ENCODE measurements around the gene C14orf39. TPM values are rescaled to one million over a fixed set of nuclear protein-coding genes. Genes with fewer than 3 reads are reported as not detected.
"Not testable (repeated sequence)": the region's sequence is repeated elsewhere in the genome, so short reads cannot be mapped to it uniquely, and the experiment has no call there.

The C14orf39 gene
- total and polyA plus RNA-seq, 5 donors from 2014 or later = not detected

DNA sequence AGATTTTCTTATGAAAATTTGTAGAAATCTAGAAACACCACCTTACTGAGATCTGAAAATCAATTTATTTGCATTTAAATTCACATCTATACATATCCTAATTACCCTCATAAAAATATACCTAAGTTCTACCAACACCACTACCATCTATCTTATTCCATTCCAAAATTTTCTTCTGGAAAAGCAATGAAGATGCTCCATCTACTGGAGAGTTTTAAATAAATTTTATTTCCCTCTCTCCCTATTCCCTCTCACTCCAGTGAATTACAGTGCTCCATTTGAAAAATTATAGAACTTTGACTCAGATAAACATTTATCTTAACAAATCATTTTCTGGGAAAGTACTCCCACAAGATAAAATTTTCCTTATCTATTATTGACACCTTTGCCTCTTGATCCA lies 2.3 kb upstream of the C14orf39 start:
- H3K27me3 ChIP-seq (ENCODE audit: control insufficient read depth, insufficient read depth, low read length) = peaks cover 29% of the 10 kb centered on the region
- H3K27ac Mint-ChIP-seq = no peak overlapping the region
- ATAC-seq (ENCODE audit: low read depth in 2 of 2) (no peak), DNase-seq (no peak)
- H3K9me3 Mint-ChIP-seq = peaks cover 0 to 6% (median 1%) of the 10 kb centered on the region in 7 donors
- peaks cover 6% of the 10 kb centered on the region for H3K4me1 ChIP-seq (ENCODE audit: control insufficient read depth, insufficient read depth, low read length, poor library complexity, severe bottlenecking)
- no peak overlapping the region for H3K4me3 ChIP-seq (ENCODE audit: low read depth, low read length)
- no peak overlapping the region for H3K27ac ChIP-seq (ENCODE audit: insufficient read depth, low read length, poor library complexity, severe bottlenecking)
- no peaks in the 10 kb centered on the region for H3K9me3 ChIP-seq (ENCODE audit: control insufficient read depth in 2 of 2, low read length in 2 of 2)
- no peak overlapping the region for H3K4me3 Mint-ChIP-seq
- H3K36me3 ChIP-seq (ENCODE audit: control insufficient read depth, insufficient read depth, low read length) = no peaks in the 10 kb centered on the region
- no peaks in the 10 kb centered on the region for H3K36me3 Mint-ChIP-seq
- H3K4me1 Mint-ChIP-seq = peaks cover 0 to 5% (median 1%) of the 10 kb centered on the region in 4 donors
- H3K27me3 Mint-ChIP-seq = peaks cover 23% of the 10 kb centered on the region

- DNase-seq (no peak), ATAC-seq (ENCODE audit: low read depth in 2 of 2) (no peak)
- no peaks in the 10 kb centered on the region for H3K9me3 ChIP-seq (ENCODE audit: control insufficient read depth in 2 of 2, low read length in 2 of 2)
- H3K36me3 ChIP-seq (ENCODE audit: control insufficient read depth, insufficient read depth, low read length) = no peaks in the 10 kb centered on the region
- H3K27me3 ChIP-seq (ENCODE audit: control insufficient read depth, insufficient read depth, low read length) = peaks cover 29% of the 10 kb centered on the region
- H3K4me1 ChIP-seq (ENCODE audit: control insufficient read depth, insufficient read depth, low read length, poor library complexity, severe bottlenecking) = peaks cover 6% of the 10 kb centered on the region
- H3K4me1 Mint-ChIP-seq = peaks cover 0 to 5% (median 1%) of the 10 kb centered on the region in 4 donors
- H3K27ac ChIP-seq (ENCODE audit: insufficient read depth, low read length, poor library complexity, severe bottlenecking) = no peak overlapping the region
- no peaks in the 10 kb centered on the region for H3K36me3 Mint-ChIP-seq
- no peak overlapping the region for H3K27ac Mint-ChIP-seq
- H3K27me3 Mint-ChIP-seq = peaks cover 23% of the 10 kb centered on the region
- H3K4me3 ChIP-seq (ENCODE audit: low read depth, low read length) = no peak overlapping the region
- peaks cover 0 to 6% (median 1%) of the 10 kb centered on the region in 7 donors for H3K9me3 Mint-ChIP-seq
- no peak overlapping the region for H3K4me3 Mint-ChIP-seq
These were observed 1.3 kb upstream of the C14orf39 start for GRCh38 chr14:60487211-60487610.

DNA sequence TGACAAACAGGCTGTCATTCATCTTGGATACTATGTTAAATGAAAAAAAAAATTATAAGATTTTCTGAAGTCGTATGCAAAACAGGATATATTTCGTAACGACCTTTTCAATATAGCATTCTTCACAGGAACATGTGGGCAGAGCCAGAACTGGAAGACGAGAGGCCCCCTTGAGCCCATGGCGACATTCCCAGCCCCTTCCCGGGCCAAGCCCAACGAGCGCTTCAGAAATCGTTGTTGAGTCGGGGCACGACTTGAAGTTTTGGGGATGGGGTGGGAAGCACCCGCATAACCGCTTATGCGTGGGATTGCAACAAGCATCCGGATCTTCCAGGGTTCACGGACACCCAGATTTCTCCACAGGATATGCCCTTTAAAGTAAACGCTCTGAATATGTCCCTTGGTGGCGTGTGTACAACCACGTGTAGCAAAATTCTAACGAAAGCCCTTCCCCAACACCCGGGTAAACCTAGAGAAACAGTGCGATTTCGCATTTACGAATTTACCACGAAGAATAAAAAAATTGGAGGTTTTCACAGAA lies 736 bp downstream of the C14orf39 start:
- Mint-ChIP-seq H3K4me1 (peaks cover 0 to 5% (median 1%) of the 10 kb centered on the region in 4 donors), H3K9me3 (peaks cover 0 to 8% (median 6%) of the 10 kb centered on the region in 7 donors), H3K4me3 (no peak overlapping the region), H3K27me3 (peaks cover 33% of the 10 kb centered on the region), H3K36me3 (no peaks in the 10 kb centered on the region), H3K27ac (no peak overlapping the region)
- H3K9me3 ChIP-seq (ENCODE audit: control insufficient read depth in 2 of 2, low read length in 2 of 2) = peaks cover 0 to 4% of the 10 kb centered on the region in 2 experiments
- H3K4me3 ChIP-seq (ENCODE audit: low read depth, low read length) = no peak overlapping the region
- H3K36me3 ChIP-seq (ENCODE audit: control insufficient read depth, insufficient read depth, low read length) = no peaks in the 10 kb centered on the region
- no peak for DNase-seq
- ATAC-seq (ENCODE audit: low read depth in 2 of 2) = no peak
- peaks cover 6% of the 10 kb centered on the region for H3K4me1 ChIP-seq (ENCODE audit: control insufficient read depth, insufficient read depth, low read length, poor library complexity, severe bottlenecking)
- peaks cover 29% of the 10 kb centered on the region for H3K27me3 ChIP-seq (ENCODE audit: control insufficient read depth, insufficient read depth, low read length)
- H3K27ac ChIP-seq (ENCODE audit: insufficient read depth, low read length, poor library complexity, severe bottlenecking) = no peak overlapping the region

- ATAC-seq (ENCODE audit: low read depth in 2 of 2) (no peak), DNase-seq (no peak)
- Histone ChIP-seq H3K9me3 (ENCODE audit: control insufficient read depth in 2 of 2, low read length in 2 of 2) (peaks cover 0 to 5% of the 10 kb centered on the region in 2 experiments), H3K36me3 (ENCODE audit: control insufficient read depth, insufficient read depth, low read length) (no peaks in the 10 kb centered on the region), H3K27me3 (ENCODE audit: control insufficient read depth, insufficient read depth, low read length) (peaks cover 26% of the 10 kb centered on the region), H3K27ac (ENCODE audit: insufficient read depth, low read length, poor library complexity, severe bottlenecking) (no peak overlapping the region), H3K4me3 (ENCODE audit: low read depth, low read length) (no peak overlapping the region), H3K4me1 (ENCODE audit: control insufficient read depth, insufficient read depth, low read length, poor library complexity, severe bottlenecking) (peaks cover 6% of the 10 kb centered on the region)
- Mint-ChIP-seq H3K36me3 (no peaks in the 10 kb centered on the region), H3K27ac (no peak overlapping the region), H3K4me3 (no peak overlapping the region), H3K9me3 (peaks cover 0 to 12% (median 6%) of the 10 kb centered on the region in 7 donors), H3K4me1 (peaks cover 0 to 5% (median 1%) of the 10 kb centered on the region in 4 donors), H3K27me3 (peaks cover 33% of the 10 kb centered on the region)
These were observed 3.1 kb downstream of the C14orf39 start for GRCh38 chr14:60482743-60483142.

DNA sequence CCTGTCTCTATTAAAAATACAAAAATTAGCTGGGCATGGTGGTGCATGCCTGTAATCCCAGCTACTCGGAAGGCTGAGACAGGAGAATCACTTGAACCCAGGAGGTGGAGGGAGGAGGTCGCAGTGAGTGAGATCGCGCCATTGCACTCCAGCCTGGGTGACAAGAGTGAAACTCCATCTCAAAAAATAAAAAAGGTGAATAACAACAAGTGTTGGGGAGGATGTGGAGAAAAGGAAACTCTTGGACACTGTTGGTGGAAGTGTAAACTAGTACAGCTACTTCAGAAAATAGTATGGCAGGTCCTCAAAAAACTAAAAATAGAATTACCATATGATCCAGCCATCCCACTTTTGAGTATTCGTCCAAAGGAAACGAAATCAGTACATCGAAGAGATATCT lies 5.6 kb downstream of the C14orf39 start:
- H3K4me3 Mint-ChIP-seq; H3K4me1 Mint-ChIP-seq; H3K9me3 ChIP-seq (ENCODE audit: control insufficient read depth in 2 of 2, low read length in 2 of 2); H3K36me3 ChIP-seq (ENCODE audit: control insufficient read depth, insufficient read depth, low read length); DNase-seq; H3K27ac Mint-ChIP-seq; ATAC-seq (ENCODE audit: low read depth in 2 of 2); H3K4me1 ChIP-seq (ENCODE audit: control insufficient read depth, insufficient read depth, low read length, poor library complexity, severe bottlenecking); H3K36me3 Mint-ChIP-seq; H3K4me3 ChIP-seq (ENCODE audit: low read depth, low read length); H3K27ac ChIP-seq (ENCODE audit: insufficient read depth, low read length, poor library complexity, severe bottlenecking): not testable (repeated sequence)
- H3K27me3 Mint-ChIP-seq = peaks cover 21% of the 10 kb centered on the region
- peaks cover 12% of the 10 kb centered on the region for H3K27me3 ChIP-seq (ENCODE audit: control insufficient read depth, insufficient read depth, low read length)
- peaks cover 0 to 12% (median 6%) of the 10 kb centered on the region in 7 donors for H3K9me3 Mint-ChIP-seq

GRCh38 chr14:60455875-60456274 lies 30.0 kb downstream of the C14orf39 start:
- no peaks in the 10 kb centered on the region for H3K4me1 ChIP-seq (ENCODE audit: control insufficient read depth, insufficient read depth, low read length, poor library complexity, severe bottlenecking)
- ATAC-seq (ENCODE audit: low read depth in 2 of 2) (no peak), DNase-seq (no peak)
- Mint-ChIP-seq H3K4me1 (no peaks in the 10 kb centered on the region), H3K4me3 (no peak overlapping the region), H3K9me3 (peaks cover 0 to under 1% (median 0%) of the 10 kb centered on the region in 7 donors), H3K27ac (no peak overlapping the region), H3K27me3 (peaks cover 11% of the 10 kb centered on the region), H3K36me3 (no peaks in the 10 kb centered on the region)
- no peak overlapping the region for H3K27ac ChIP-seq (ENCODE audit: insufficient read depth, low read length, poor library complexity, severe bottlenecking)
- H3K27me3 ChIP-seq (ENCODE audit: control insufficient read depth, insufficient read depth, low read length) = peaks cover 4% of the 10 kb centered on the region
- no peaks in the 10 kb centered on the region for H3K9me3 ChIP-seq (ENCODE audit: control insufficient read depth in 2 of 2, low read length in 2 of 2)
- H3K36me3 ChIP-seq (ENCODE audit: control insufficient read depth, insufficient read depth, low read length) = no peaks in the 10 kb centered on the region
- no peak overlapping the region for H3K4me3 ChIP-seq (ENCODE audit: low read depth, low read length)

DNA sequence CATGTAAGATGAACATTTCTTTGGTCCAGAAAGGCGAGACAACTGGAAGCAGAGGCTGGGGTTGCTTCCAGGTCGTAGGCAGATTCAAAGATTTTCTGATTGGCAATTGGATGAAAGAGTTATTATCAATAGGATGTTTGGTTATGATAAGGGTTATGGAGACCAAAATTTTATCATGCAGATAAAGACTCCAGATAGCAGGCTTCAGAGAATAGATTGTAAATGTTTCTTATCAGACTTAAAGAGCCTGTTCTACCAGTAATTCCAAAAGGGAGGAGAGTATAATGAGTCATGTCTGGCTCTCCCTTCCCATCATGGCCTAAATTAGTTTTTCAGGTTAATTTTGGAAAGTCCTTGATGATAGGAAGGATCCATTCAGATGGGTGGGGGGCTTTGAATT lies 55.6 kb downstream of the C14orf39 start:
- H3K27ac ChIP-seq (ENCODE audit: insufficient read depth, low read length, poor library complexity, severe bottlenecking) = no peak overlapping the region
- no peaks in the 10 kb centered on the region for H3K36me3 ChIP-seq (ENCODE audit: control insufficient read depth, insufficient read depth, low read length)
- H3K4me1 Mint-ChIP-seq = no peaks in the 10 kb centered on the region
- H3K4me1 ChIP-seq (ENCODE audit: control insufficient read depth, insufficient read depth, low read length, poor library complexity, severe bottlenecking) = no peaks in the 10 kb centered on the region
- no peaks in the 10 kb centered on the region for H3K27me3 ChIP-seq (ENCODE audit: control insufficient read depth, insufficient read depth, low read length)
- no peaks in the 10 kb centered on the region for H3K27me3 Mint-ChIP-seq
- H3K4me3 Mint-ChIP-seq = no peak overlapping the region
- no peak overlapping the region for H3K27ac Mint-ChIP-seq
- no peaks in the 10 kb centered on the region for H3K36me3 Mint-ChIP-seq
- no peaks in the 10 kb centered on the region for H3K9me3 ChIP-seq (ENCODE audit: control insufficient read depth in 2 of 2, low read length in 2 of 2)
- ATAC-seq (ENCODE audit: low read depth in 2 of 2) (no peak), DNase-seq (no peak)
- no peak overlapping the region for H3K4me3 ChIP-seq (ENCODE audit: low read depth, low read length)
- H3K9me3 Mint-ChIP-seq = peaks cover 0 to 15% (median 3%) of the 10 kb centered on the region in 7 donors

DNA sequence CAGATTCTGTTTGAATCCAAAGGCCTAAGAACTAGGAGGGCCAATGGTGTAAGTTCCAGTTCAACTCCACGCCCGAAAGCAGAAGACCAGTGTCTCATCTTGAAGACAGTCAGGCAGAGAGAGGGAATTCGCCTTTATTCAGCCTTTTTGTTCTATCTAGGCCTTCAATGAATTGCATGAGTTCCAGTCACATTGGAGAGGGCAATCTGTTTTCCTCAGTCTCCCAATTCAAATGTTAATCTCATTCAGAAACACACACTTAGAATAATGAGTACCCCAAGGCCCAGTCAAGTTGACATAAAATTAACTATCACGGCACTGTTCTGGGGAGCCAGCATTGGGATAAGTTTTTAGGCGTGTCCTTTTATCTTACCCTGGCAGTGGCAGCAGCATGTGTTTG lies 65.8 kb downstream of the C14orf39 start:
- Mint-ChIP-seq H3K4me1 (no peaks in the 10 kb centered on the region), H3K27me3 (no peaks in the 10 kb centered on the region), H3K4me3 (no peak overlapping the region), H3K36me3 (no peaks in the 10 kb centered on the region), H3K9me3 (peaks cover 0 to 5% (median 2%) of the 10 kb centered on the region in 7 donors), H3K27ac (no peak overlapping the region)
- H3K27me3 ChIP-seq (ENCODE audit: control insufficient read depth, insufficient read depth, low read length) = no peaks in the 10 kb centered on the region
- no peaks in the 10 kb centered on the region for H3K4me1 ChIP-seq (ENCODE audit: control insufficient read depth, insufficient read depth, low read length, poor library complexity, severe bottlenecking)
- no peak overlapping the region for H3K4me3 ChIP-seq (ENCODE audit: low read depth, low read length)
- H3K27ac ChIP-seq (ENCODE audit: insufficient read depth, low read length, poor library complexity, severe bottlenecking) = no peak overlapping the region
- DNase-seq (no peak), ATAC-seq (ENCODE audit: low read depth in 2 of 2) (no peak)
- H3K9me3 ChIP-seq (ENCODE audit: control insufficient read depth in 2 of 2, low read length in 2 of 2) = no peaks in the 10 kb centered on the region
- H3K36me3 ChIP-seq (ENCODE audit: control insufficient read depth, insufficient read depth, low read length) = no peaks in the 10 kb centered on the region

Measured in CD4-positive, CD25-positive, alpha-beta regulatory T cell (primary cell).